Measurements from ENCODE around the gene ZNF76. TPM values are rescaled to one million over a fixed set of nuclear protein-coding genes. Genes with fewer than 3 reads are reported as not detected.

Gene ZNF76
- total and polyA plus RNA-seq, 9 of the 15 experiments (the other 6 are each of a cell fraction or from before 2014, with no cell fraction given) = 1.2 to 17.8 (median 10.7) TPM

DNA sequence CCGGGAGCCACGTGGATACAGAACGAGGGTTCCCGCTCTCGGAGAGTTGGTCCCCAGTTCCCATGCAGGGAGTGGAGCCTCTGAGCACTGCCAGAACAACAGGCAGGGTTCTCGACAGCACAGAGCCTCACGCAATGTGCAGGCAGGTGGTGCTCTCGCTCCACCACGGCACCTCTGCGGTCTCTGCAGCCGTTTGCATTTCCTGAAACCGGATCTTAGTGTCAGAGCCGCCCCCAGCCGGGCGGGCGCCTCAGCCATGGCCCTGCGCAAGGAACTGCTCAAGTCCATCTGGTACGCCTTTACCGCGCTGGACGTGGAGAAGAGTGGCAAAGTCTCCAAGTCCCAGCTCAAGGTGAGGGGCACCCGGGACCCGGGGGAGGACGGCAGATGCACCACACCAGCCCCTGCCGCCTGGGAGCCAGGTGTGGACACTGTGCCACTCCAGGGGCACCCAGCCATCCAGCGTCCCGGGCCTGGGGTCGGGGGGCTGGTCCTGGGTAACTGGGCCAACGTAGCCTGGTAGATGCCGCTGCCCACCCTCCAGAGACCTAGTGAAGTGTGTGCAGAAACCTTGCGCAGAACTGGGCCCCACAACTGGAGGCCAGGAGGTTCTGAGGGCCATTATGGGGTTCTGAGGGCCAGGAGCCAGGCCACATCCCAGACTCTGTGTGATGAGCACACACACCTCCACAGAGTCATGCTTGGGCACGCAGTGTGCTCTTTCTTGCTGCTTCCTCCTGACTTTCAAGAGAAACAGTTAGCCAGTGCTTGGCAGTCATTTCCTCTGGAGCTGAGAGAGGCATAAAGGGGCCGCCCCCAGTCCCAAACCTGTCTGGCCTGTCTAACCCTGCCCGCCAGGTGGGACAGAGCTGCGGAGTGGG lies 38.3 kb downstream of the ZNF76 start, which contains the start of gene DEF6 (continued):
- TF ChIP-seq PHB (CRISPR knock-in tag; IDR thresholded peaks at IDR 0.05) = no peak
- TF ChIP-seq, protein P1, sequence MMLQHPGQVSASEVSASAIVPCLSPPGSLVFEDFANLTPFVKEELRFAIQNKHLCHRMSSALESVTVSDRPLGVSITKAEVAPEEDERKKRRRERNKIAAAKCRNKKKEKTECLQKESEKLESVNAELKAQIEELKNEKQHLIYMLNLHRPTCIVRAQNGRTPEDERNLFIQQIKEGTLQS (IDR thresholded peaks at IDR 0.05) = no peak
- TF ChIP-seq, protein P1 (CRISPR knock-in tag; conservative IDR thresholded peaks at IDR 0.05) = 0 out of 2 replicates have a peak, but pooled peaks have one; percentile 23
- peak; percentile 81 for TF ChIP-seq POLR2AphosphoS5 (IDR thresholded peaks at IDR 0.05; ENCODE audit: control insufficient read depth, insufficient read depth, low read depth, low read length)
- TF ChIP-seq ZSCAN32 (CRISPR knock-in tag; IDR thresholded peaks at IDR 0.05) = no peak
- TF ChIP-seq, protein P2, sequence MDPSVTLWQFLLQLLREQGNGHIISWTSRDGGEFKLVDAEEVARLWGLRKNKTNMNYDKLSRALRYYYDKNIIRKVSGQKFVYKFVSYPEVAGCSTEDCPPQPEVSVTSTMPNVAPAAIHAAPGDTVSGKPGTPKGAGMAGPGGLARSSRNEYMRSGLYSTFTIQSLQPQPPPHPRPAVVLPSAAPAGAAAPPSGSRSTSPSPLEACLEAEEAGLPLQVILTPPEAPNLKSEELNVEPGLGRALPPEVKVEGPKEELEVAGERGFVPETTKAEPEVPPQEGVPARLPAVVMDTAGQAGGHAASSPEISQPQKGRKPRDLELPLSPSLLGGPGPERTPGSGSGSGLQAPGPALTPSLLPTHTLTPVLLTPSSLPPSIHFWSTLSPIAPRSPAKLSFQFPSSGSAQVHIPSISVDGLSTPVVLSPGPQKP (CRISPR knock-in tag; IDR thresholded peaks at IDR 0.05) = no peak
- no peak for TF ChIP-seq MECOM (CRISPR knock-in tag; IDR thresholded peaks at IDR 0.05)
- TF ChIP-seq GABPB2 (CRISPR knock-in tag; conservative IDR thresholded peaks at IDR 0.05) = no peak; the same call in 1 of the 2 replicates
- TF ChIP-seq JUNB (CRISPR knock-in tag; conservative IDR thresholded peaks at IDR 0.05) = no peak
- TF ChIP-seq, protein P3, sequence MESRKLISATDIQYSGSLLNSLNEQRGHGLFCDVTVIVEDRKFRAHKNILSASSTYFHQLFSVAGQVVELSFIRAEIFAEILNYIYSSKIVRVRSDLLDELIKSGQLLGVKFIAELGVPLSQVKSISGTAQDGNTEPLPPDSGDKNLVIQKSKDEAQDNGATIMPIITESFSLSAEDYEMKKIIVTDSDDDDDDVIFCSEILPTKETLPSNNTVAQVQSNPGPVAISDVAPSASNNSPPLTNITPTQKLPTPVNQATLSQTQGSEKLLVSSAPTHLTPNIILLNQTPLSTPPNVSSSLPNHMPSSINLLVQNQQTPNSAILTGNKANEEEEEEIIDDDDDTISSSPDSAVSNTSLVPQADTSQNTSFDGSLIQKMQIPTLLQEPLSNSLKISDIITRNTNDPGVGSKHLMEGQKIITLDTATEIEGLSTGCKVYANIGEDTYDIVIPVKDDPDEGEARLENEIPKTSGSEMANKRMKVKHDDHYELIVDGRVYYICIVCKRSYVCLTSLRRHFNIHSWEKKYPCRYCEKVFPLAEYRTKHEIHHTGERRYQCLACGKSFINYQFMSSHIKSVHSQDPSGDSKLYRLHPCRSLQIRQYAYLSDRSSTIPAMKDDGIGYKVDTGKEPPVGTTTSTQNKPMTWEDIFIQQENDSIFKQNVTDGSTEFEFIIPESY (CRISPR knock-in tag; IDR thresholded peaks at IDR 0.05) = peak; percentile 81
- peak; percentile 89 for TF ChIP-seq RBFOX2 (IDR thresholded peaks at IDR 0.05; ENCODE audit: low read depth, low read length)
- TF ChIP-seq SIN3A (IDR thresholded peaks at IDR 0.05; ENCODE audit: borderline replicate concordance in 2 of 2, control insufficient read depth in 1 of 2, low read depth in 2 of 2, low read length in 2 of 2) = peak; percentile 51 to 85; a peak in 2 of 4 replicates
- TF ChIP-seq, protein P4, sequence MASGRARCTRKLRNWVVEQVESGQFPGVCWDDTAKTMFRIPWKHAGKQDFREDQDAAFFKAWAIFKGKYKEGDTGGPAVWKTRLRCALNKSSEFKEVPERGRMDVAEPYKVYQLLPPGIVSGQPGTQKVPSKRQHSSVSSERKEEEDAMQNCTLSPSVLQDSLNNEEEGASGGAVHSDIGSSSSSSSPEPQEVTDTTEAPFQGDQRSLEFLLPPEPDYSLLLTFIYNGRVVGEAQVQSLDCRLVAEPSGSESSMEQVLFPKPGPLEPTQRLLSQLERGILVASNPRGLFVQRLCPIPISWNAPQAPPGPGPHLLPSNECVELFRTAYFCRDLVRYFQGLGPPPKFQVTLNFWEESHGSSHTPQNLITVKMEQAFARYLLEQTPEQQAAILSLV (tag; IDR thresholded peaks at IDR 0.05) = no peak
- peak; percentile 71; the same call in 1 of the 2 replicates for TF ChIP-seq RUNX1 (IDR thresholded peaks at IDR 0.05; ENCODE audit: low read depth)
- TF ChIP-seq EP300 (IDR thresholded peaks at IDR 0.05; ENCODE audit: low read length) = peak; percentile 89
- TF ChIP-seq, protein P5, sequence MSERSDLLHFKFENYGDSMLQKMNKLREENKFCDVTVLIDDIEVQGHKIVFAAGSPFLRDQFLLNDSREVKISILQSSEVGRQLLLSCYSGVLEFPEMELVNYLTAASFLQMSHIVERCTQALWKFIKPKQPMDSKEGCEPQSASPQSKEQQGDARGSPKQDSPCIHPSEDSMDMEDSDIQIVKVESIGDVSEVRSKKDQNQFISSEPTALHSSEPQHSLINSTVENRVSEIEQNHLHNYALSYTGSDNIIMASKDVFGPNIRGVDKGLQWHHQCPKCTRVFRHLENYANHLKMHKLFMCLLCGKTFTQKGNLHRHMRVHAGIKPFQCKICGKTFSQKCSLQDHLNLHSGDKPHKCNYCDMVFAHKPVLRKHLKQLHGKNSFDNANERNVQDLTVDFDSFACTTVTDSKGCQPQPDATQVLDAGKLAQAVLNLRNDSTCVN (CRISPR knock-in tag; IDR thresholded peaks at IDR 0.05) = no peak
- TF ChIP-seq ZNF23 (CRISPR knock-in tag; IDR thresholded peaks at IDR 0.05) = no peak
- TF ChIP-seq ZFP36 (IDR thresholded peaks at IDR 0.05; ENCODE audit: low read depth, low read length, partially characterized antibody) = no peak
- no peak for TF ChIP-seq ZNF274 (IDR thresholded peaks at IDR 0.05; ENCODE audit: borderline replicate concordance, low read depth, low read length)
- TF ChIP-seq HCFC1 (IDR thresholded peaks at IDR 0.05; ENCODE audit: low read depth, low read length) = peak; percentile 65
- TF ChIP-seq RBM25 (IDR thresholded peaks at IDR 0.05; ENCODE audit: low read depth, low read length, severe bottlenecking) = no peak

Data from K562 (cell line).